GM12878 (cell line): Measurements from ENCODE around the gene ODAD4. TPM values are rescaled to one million over a fixed set of nuclear protein-coding genes. Genes with fewer than 3 reads are reported as not detected.

Experiments used
- ATAC-seq: fragments of 200-7000 bp; cut with Tn5 transposase; 3 replicates; pipeline ENCODE4 v1.9.1; 2020; ENCODE audit warnings: mild to moderate bottlenecking, moderate library complexity
- BruUV-seq: library from RNA; stranded (reverse); fragments of 400-500 nt; replicated peaks from 2 replicates; lab custom pipeline; 2021; lab: Mats Ljungman, UMichigan
- CTCF ChIA-PET: fragments of 300-600 bp; sonication (Branson Sonifier 250); formaldehyde crosslinking; extraction: SDS; loops from one replicate; lab custom pipeline; 2021; ENCODE audit warnings: inconsistent platforms; lab: Yijun Ruan, JAX
- POLR2A ChIA-PET: fragments of 350-600 bp; formaldehyde crosslinking; extraction: SDS; loops from one replicate; lab custom pipeline; 2021; ENCODE audit warnings: inconsistent platforms; lab: Charles Lee
- RAD21 ChIA-PET: fragments of 300-600 bp; sonication (Branson Sonifier 250); formaldehyde crosslinking; loops from one replicate; lab custom pipeline; 2023; ENCODE audit warnings: antibody characterized with exemption; ENCODE audit not compliant: unreplicated experiment; lab: Charles Lee
- SMC1A ChIA-PET: fragments of 300-600 bp; sonication (Branson Sonifier 250); formaldehyde crosslinking; loops from one replicate; lab custom pipeline; 2023; ENCODE audit not compliant: unreplicated experiment, uncharacterized antibody; lab: Charles Lee
- DNase-seq: peaks from one replicate; pipeline ENCODE4 v3.0.0-alpha.2; 2011; ENCODE audit warnings: low read depth, low spot score
- FAIRE-seq: peaks from 3 replicates; lab custom pipeline; 2011; peaks lifted over from hg19 to GRCh38; lab: Jason Lieb, UNC
- H2AFZ ChIP-seq: 2 replicates; pipeline ENCODE4 v1.6.0; 2011; ENCODE audit warnings: low read depth, low read length, control low read depth; ENCODE audit not compliant: control insufficient read depth
- H3K27ac ChIP-seq: 2 replicates; pipeline ENCODE4 v1.5.1; 2011; ENCODE audit warnings: control low read depth; ENCODE audit not compliant: control insufficient read depth, insufficient read depth
- H3K27me3 ChIP-seq, 2 experiments: replicated peaks in 1 of 2; 2 replicates each; pipeline versions ENCODE4 v1.6.0 to v1.6.1; 2011; ENCODE audit warnings: low read length in 1 of 2; ENCODE audit not compliant: control insufficient read depth in 2 of 2, insufficient read depth in 2 of 2
- H3K36me3 ChIP-seq, 2 experiments: 2 replicates each; pipeline ENCODE4 v1.5.1; 2011; ENCODE audit warnings: low read length in 1 of 2; ENCODE audit not compliant: control insufficient read depth in 2 of 2, insufficient read depth in 2 of 2
- H3K4me1 ChIP-seq: 2 replicates; pipeline ENCODE4 v1.6.1; 2011; ENCODE audit warnings: mild to moderate bottlenecking, low read length, moderate library complexity, mixed read lengths; ENCODE audit not compliant: control insufficient read depth, insufficient read depth
- H3K4me2 ChIP-seq: 2 replicates; pipeline ENCODE4 v1.6.0; 2011; ENCODE audit warnings: control low read depth; ENCODE audit not compliant: control insufficient read depth, insufficient read depth
- H3K4me3 ChIP-seq: fragments of 200-600 bp; sonication (generic); 2 replicates; pipeline ENCODE4 v1.5.1; 2016
- H3K79me2 ChIP-seq: 2 replicates; pipeline ENCODE4 v1.6.0; 2011; ENCODE audit warnings: low read length; ENCODE audit not compliant: control insufficient read depth, insufficient read depth
- H3K9ac ChIP-seq: 2 replicates; pipeline ENCODE4 v1.8.0; 2011; ENCODE audit warnings: low read length, control low read depth, mixed read lengths; ENCODE audit not compliant: control insufficient read depth, insufficient read depth
- H3K9me3 ChIP-seq: replicated peaks from 3 replicates; pipeline ENCODE4 v1.5.1; 2011; ENCODE audit warnings: mild to moderate bottlenecking, low read length; ENCODE audit not compliant: control insufficient read depth, insufficient read depth
- H4K20me1 ChIP-seq: 2 replicates; pipeline ENCODE4 v1.6.0; 2011; ENCODE audit not compliant: control insufficient read depth, insufficient read depth
- ATF2 ChIP-seq: IDR thresholded peaks from 2 replicates; pipeline ENCODE4 v1.6.1; 2012; ENCODE audit warnings: low read length, inconsistent platforms
- BCL11A ChIP-seq: IDR thresholded peaks from 2 replicates; pipeline ENCODE4 v1.6.1; 2011; ENCODE audit warnings: low read depth, low read length
- CTCF ChIP-seq, 3 experiments: IDR thresholded peaks in 2 of 3; conservative IDR thresholded peaks in 1 of 3; 2 replicates each; pipeline ENCODE4 v1.5.1; 2011; ENCODE audit warnings: low read depth in 3 of 3, low read length in 3 of 3, mild to moderate bottlenecking in 3 of 3, control low read depth in 2 of 3, moderate library complexity in 2 of 3, inconsistent platforms in 1 of 3, mixed read lengths in 1 of 3; ENCODE audit not compliant: control insufficient read depth in 2 of 3, insufficient read depth in 1 of 3; ENCODE audit errors: extremely low read depth in 1 of 3
- IKZF2 ChIP-seq, 2 experiments: fragments of 450-650 bp; IDR thresholded peaks; 2 replicates each; pipeline ENCODE4 v1.6.1; 2017; ENCODE audit warnings: mild to moderate bottlenecking in 2 of 2, moderate library complexity in 2 of 2
- IRF3 ChIP-seq: fragments of 450-650 bp; IDR thresholded peaks from 2 replicates; pipeline ENCODE4 v1.6.1; 2014; ENCODE audit warnings: mild to moderate bottlenecking
- MTA2 ChIP-seq: fragments of 450-650 bp; IDR thresholded peaks from 2 replicates; pipeline ENCODE4 v1.6.1; 2016; ENCODE audit warnings: low read depth, mild to moderate bottlenecking, moderate library complexity
- MXI1 ChIP-seq: fragments of 150-350 bp; IDR thresholded peaks from 2 replicates; pipeline ENCODE4 v1.6.1; 2011; ENCODE audit warnings: low read depth, mild to moderate bottlenecking, inconsistent platforms, low read length, improper control_type of control experiment
- RAD51 ChIP-seq: fragments of 450-650 bp; IDR thresholded peaks from 2 replicates; pipeline ENCODE4 v1.6.1; 2016; ENCODE audit warnings: moderate library complexity, mild to moderate bottlenecking, inconsistent platforms
- RCOR1 ChIP-seq: conservative IDR thresholded peaks from 2 replicates; pipeline ENCODE4 v1.6.1; 2012; ENCODE audit warnings: low read depth, low read length, improper control_type of control experiment
- RELB ChIP-seq: fragments of 450-650 bp; IDR thresholded peaks from 2 replicates; pipeline ENCODE4 v1.6.1; 2017; ENCODE audit warnings: low read depth, mild to moderate bottlenecking, moderate library complexity
- TARDBP ChIP-seq: IDR thresholded peaks from 2 replicates; pipeline ENCODE4 v1.6.1; 2016; ENCODE audit warnings: borderline replicate concordance
- WGBS: methylation state at CpG from one replicate; pipeline ENCODE4 v1.1.6; 2016; ENCODE audit warnings: low lambda C conversion rate; ENCODE audit not compliant: insufficient replicate concordance, insufficient coverage; ENCODE audit errors: missing lambda C conversion rate; 5-methylcytosine and 5-hydroxymethylcytosine counted together
- in situ Hi-C: fragments of 300-500 bp; cut with MboI; formaldehyde crosslinking; loops from 9 replicates; pipeline ENCODE4 v1.14.3; 2018; ENCODE audit warnings: mixed read lengths
- intact Hi-C: fragments of 100-400 bp; cut with micrococcal nuclease; formaldehyde crosslinking; loops from one replicate; pipeline ENCODE4 v1.14.2; 2022; ENCODE audit not compliant: unreplicated experiment
- polyA plus RNA-seq, 11 experiments: library from polyadenylated mRNA; depleted of rRNA in 4 of 11; unstranded in 6 of 11; stranded (reverse) in 5 of 11; fragments of >200 nt; fragmentation: Nextera tagmentation in 4 of 11; fragmentation: Illumina TruSeq in 1 of 11; extraction: Ambion mirVana in 4 of 11; extraction: Trizol in 1 of 11; gene quantifications; 1 replicate in 1 of 11; 2 replicates in 10 of 11; pipeline versions ENCODE4 v1.2.1 to v1.2.3, GENCODE V29; 2011 to 2016; ENCODE audit warnings: inconsistent platforms in 2 of 11, missing spikeins in 2 of 11, low read depth in 1 of 11
- total RNA-seq, 4 experiments: library from RNA; depleted of rRNA in 3 of 4; stranded (reverse); fragments of >200 nt in 3 of 4; fragmentation: Illumina TruSeq in 1 of 4; extraction: Trizol in 1 of 4; gene quantifications; 2 replicates each; pipeline versions ENCODE4 v1.2.1 to v1.2.3, GENCODE V29; 2013 to 2021
- TF ChIP-seq, protein P1 (sequence below): IDR thresholded peaks from 2 replicates; pipeline ENCODE4 v1.6.1; 2012; ENCODE audit warnings: mild to moderate bottlenecking, low read depth, low read length

The ODAD4 gene
- total and polyA plus RNA-seq, 10 of the 15 experiments (the other 5 are each of a cell fraction or from before 2014, with no cell fraction given) = 0.10 to 0.73 (median 0.35) TPM

- TF ChIP-seq ATF2 (no peak), RELB (no peak)
- TF ChIP-seq, protein P1, sequence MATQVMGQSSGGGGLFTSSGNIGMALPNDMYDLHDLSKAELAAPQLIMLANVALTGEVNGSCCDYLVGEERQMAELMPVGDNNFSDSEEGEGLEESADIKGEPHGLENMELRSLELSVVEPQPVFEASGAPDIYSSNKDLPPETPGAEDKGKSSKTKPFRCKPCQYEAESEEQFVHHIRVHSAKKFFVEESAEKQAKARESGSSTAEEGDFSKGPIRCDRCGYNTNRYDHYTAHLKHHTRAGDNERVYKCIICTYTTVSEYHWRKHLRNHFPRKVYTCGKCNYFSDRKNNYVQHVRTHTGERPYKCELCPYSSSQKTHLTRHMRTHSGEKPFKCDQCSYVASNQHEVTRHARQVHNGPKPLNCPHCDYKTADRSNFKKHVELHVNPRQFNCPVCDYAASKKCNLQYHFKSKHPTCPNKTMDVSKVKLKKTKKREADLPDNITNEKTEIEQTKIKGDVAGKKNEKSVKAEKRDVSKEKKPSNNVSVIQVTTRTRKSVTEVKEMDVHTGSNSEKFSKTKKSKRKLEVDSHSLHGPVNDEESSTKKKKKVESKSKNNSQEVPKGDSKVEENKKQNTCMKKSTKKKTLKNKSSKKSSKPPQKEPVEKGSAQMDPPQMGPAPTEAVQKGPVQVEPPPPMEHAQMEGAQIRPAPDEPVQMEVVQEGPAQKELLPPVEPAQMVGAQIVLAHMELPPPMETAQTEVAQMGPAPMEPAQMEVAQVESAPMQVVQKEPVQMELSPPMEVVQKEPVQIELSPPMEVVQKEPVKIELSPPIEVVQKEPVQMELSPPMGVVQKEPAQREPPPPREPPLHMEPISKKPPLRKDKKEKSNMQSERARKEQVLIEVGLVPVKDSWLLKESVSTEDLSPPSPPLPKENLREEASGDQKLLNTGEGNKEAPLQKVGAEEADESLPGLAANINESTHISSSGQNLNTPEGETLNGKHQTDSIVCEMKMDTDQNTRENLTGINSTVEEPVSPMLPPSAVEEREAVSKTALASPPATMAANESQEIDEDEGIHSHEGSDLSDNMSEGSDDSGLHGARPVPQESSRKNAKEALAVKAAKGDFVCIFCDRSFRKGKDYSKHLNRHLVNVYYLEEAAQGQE = no peak
- TF ChIP-seq, all 136 proteins: peak for 0
These were observed 72.4 kb downstream of the ODAD4 start (continued) for GRCh38 chr17:42002792-42003301.

- Histone ChIP-seq H3K4me3 (no peak overlapping the region), H2AFZ (no peak overlapping the region), H3K4me2 (no peak overlapping the region), H3K9ac (no peak overlapping the region), H3K27me3 (no peaks in the 10 kb centered on the region), H4K20me1 (no peaks in the 10 kb centered on the region; the same call in 1 of the 2 replicates), H3K27ac (no peak overlapping the region), H3K9me3 (no peaks in the 10 kb centered on the region), H3K4me1 (no peaks in the 10 kb centered on the region), H3K79me2 (peaks cover 63% of the 10 kb centered on the region), H3K36me3 (peaks cover 6 to 35% of the 10 kb centered on the region in 2 experiments)
- POLR2A ChIA-PET = interaction anchor here (1.4 kb wide), 1 partner anchor 14 kb away, joined by 3 read pairs; no protein-coding TSS in a partner anchor
- in situ Hi-C loops (loop anchor here (25.0 kb wide), 1 partner anchor 1207 kb away; the partner anchor contains the start of gene TMEM106A), intact Hi-C loops (no loop called here)
- SMC1A ChIA-PET = interaction anchor here (0.9 to 1.0 kb wide), 2 partner anchors 11 to 12 kb away, joined by 3 read pairs; partner anchors contain the start of gene DNAJC7
- BruUV-seq = TSS peak; percentile 41
- FAIRE-seq = no peak
- CTCF ChIA-PET = interaction anchor here (1.2 to 1.9 kb wide), 4 partner anchors 13 to 113 kb away, joined by 3 to 7 read pairs (median 4); partner anchors contain the start of genes CNP, DNAJC7 and NKIRAS2
- RAD21 ChIA-PET = no interaction called here
- 100% methylated on average over 1 of the region's 1 CpG for WGBS
- ATAC-seq = no peak
- DNase-seq = no peak
- TF ChIP-seq MTA2 = no peak
- no peak for TF ChIP-seq TARDBP
- TF ChIP-seq BCL11A = no peak
- no peak for TF ChIP-seq IRF3
- no peak for TF ChIP-seq MXI1
- TF ChIP-seq IKZF2 (IDR thresholded peaks at IDR 0.05) = no peak
- no peak for TF ChIP-seq CTCF (IDR thresholded peaks at IDR 0.05 in 2 of 3, conservative IDR thresholded peaks at IDR 0.05 in 1 of 3; ENCODE audit: control insufficient read depth in 2 of 3, extremely low read depth in 1 of 3, insufficient read depth in 1 of 3, low read depth in 3 of 3, low read length in 3 of 3)
- no peak for TF ChIP-seq RCOR1
- no peak for TF ChIP-seq RAD51
These were observed 74.7 kb downstream of the ODAD4 start for GRCh38 chr17:42005166-42005565.
